AG04449 (cell line): ENCODE measurements around the gene GKN1.

Experiments
- CTCF ChIA-PET: fragments of 350-600 bp; formaldehyde crosslinking; extraction: SDS; loops from one replicate; lab custom pipeline; 2021; ENCODE audit warnings: antibody characterized with exemption; lab: Yijun Ruan, JAX
- POLR2A ChIA-PET: fragments of 400-600, 350-600 bp; formaldehyde crosslinking; extraction: SDS; loops from one replicate; lab custom pipeline; 2020; ENCODE audit warnings: antibody characterized with exemption, inconsistent platforms; lab: Yijun Ruan, JAX
- DNase-seq: peaks from one replicate; pipeline ENCODE4 v3.0.0-alpha.2; 2010; ENCODE audit warnings: low read depth, low spot score
- H3K4me3 ChIP-seq: 2 replicates; pipeline ENCODE4 v1.5.1; 2011; ENCODE audit warnings: low read depth, mild to moderate bottlenecking, control low read depth, low read length
- TF ChIP-seq, protein P1 (sequence below): IDR thresholded peaks from one replicate; pipeline ENCODE4 v1.5.1; 2011; ENCODE audit warnings: mild to moderate bottlenecking, moderate library complexity, low read length, control low read depth, inconsistent platforms; ENCODE audit not compliant: insufficient read depth; ENCODE audit errors: missing control alignments

The GKN1 gene

DNA sequence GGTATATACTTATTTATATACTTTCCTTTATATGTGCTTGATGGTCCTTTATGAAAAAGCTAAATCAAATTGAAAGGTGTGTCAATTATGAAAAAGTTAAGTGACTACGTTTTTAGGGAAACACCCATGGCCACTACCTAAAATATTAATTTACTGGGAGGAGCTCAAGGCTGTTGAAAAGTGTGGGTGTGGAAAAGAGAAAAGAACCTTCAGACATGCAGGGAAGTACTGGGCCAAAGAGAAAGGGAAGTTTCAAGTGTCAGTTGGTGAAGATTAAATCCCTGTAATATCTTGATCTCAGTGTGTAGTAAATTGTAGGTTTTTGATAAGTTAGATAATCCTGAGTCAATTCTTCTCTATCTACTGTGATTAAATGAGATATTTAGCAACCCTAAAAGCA lies 6.2 kb upstream of the GKN1 start:
- DNase-seq: no peak
- CTCF ChIA-PET: interaction anchor here (1.0 to 4.3 kb wide), 3 partner anchors 8 to 43 kb away, joined by 3 to 19 read pairs (median 3); no protein-coding TSS in a partner anchor
- POLR2A ChIA-PET: no interaction called here
- TF ChIP-seq, protein P1, sequence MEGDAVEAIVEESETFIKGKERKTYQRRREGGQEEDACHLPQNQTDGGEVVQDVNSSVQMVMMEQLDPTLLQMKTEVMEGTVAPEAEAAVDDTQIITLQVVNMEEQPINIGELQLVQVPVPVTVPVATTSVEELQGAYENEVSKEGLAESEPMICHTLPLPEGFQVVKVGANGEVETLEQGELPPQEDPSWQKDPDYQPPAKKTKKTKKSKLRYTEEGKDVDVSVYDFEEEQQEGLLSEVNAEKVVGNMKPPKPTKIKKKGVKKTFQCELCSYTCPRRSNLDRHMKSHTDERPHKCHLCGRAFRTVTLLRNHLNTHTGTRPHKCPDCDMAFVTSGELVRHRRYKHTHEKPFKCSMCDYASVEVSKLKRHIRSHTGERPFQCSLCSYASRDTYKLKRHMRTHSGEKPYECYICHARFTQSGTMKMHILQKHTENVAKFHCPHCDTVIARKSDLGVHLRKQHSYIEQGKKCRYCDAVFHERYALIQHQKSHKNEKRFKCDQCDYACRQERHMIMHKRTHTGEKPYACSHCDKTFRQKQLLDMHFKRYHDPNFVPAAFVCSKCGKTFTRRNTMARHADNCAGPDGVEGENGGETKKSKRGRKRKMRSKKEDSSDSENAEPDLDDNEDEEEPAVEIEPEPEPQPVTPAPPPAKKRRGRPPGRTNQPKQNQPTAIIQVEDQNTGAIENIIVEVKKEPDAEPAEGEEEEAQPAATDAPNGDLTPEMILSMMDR: no peak
- H3K4me3 ChIP-seq: no peak overlapping the region

DNA sequence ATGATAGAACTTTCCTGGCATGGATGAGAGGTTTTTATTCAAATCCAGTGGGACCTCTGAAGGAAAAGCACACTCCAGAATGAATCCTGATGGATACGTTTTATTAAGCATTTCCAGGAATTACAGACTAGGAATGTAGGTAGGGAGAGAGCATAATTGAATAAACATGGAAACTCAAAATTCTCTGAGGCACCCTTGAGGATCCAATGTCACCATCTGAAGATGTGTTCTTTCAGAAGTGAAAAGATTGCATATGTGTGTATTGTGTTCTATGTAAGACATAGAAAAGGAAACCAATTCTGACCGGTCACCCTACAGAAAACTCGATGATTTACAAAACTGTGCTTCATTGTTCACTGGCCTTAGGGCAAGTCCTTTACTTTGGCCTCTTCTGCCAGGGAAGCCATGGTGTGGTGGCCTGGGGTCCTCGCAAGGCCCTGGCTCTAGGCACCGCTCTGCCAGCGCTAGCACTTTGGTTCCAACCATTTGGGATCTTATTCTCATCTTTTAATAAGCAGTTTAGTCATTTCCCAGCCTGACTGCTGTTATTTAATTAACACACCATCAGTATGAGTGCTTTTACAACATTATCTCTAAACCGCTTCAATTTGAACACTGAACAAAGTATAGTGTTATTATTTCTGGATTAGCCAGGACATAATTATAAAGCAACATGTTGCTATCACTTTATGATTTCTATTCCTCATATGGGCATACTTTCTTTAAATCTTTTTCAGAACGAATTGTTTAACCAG lies 4.5 kb upstream of the GKN1 start:
- ChIA-PET CTCF (interaction anchor here (1.0 to 4.3 kb wide), 2 partner anchors 26 to 28 kb away, joined by 3 to 19 read pairs; no protein-coding TSS in a partner anchor), POLR2A (no interaction called here)
- no peak for DNase-seq
- H3K4me3 ChIP-seq: no peak overlapping the region
- TF ChIP-seq, protein P1: no peak

GRCh38 chr2:68970566-68971265 lies 3.7 kb upstream of the GKN1 start:
- ChIA-PET CTCF (interaction anchor here (1.0 kb wide), 1 partner anchor 28 kb away, joined by 3 read pairs; no protein-coding TSS in a partner anchor), POLR2A (no interaction called here)
- H3K4me3 ChIP-seq: no peak overlapping the region
- TF ChIP-seq, protein P1: no peak
- DNase-seq: no peak

GRCh38 chr2:68971591-68972231 lies 2.7 kb upstream of the GKN1 start:
- POLR2A ChIA-PET: no interaction called here
- no peak overlapping the region for H3K4me3 ChIP-seq
- TF ChIP-seq, protein P1: no peak
- DNase-seq: peak; percentile 99
- CTCF ChIA-PET: interaction anchor here (2.8 kb wide), 1 partner anchor 22 kb away, joined by 14 read pairs; no protein-coding TSS in a partner anchor

DNA sequence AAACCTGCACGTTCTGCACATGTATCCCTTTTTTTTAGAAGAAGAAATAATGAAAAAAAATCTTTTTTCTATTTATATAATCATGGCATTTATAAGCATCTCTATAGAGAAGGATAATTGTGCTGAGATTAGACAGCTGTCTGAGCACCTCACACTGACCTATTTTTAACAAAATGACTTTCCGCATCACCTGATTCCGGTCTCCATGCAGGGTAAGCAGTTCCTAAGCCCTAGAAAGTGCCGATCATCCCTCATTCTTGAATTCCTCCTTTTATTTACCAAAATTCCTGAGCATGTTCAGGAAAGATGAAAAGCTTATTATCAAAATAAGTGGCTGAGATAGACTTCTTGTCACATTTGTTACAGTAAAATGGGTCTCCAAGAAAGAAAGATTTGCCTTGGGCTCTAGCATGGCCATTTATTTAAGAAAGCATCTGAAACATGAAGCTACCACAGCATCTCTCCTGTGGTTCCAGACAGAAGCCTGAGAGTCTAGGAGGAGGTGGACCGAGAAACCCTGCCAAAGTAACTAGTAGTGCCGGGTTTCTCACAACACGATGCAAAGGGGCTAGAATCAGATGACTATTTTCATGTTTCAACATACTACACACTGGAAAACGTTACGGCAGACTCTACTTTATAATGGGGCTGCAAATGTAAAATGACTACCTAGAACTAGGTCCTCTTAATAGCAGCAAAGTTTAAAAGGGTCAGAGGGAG lies 670 bp downstream of the GKN1 start:
- ChIA-PET POLR2A (no interaction called here), CTCF (interaction anchor here (0.7 to 2.7 kb wide), 3 partner anchors 31 to 341 kb away, joined by 3 to 10 read pairs (median 3); no protein-coding TSS in a partner anchor)
- TF ChIP-seq, protein P1: no peak
- DNase-seq: no peak
- H3K4me3 ChIP-seq: no peak overlapping the region
